Measurements from ENCODE around the gene ST6GALNAC1.
"Not testable (repeated sequence)": the region's sequence is repeated elsewhere in the genome, so short reads cannot be mapped to it uniquely, and the experiment has no call there.

The ST6GALNAC1 gene

GRCh38 chr17:76611758-76612157 lies 31.8 kb downstream of the ST6GALNAC1 start:
- DNase-seq (ENCODE audit: low spot score): no peak

GRCh38 chr17:76611080-76611749 lies 32.3 kb downstream of the ST6GALNAC1 start:
- not testable (repeated sequence) for DNase-seq (ENCODE audit: low spot score)

DNA sequence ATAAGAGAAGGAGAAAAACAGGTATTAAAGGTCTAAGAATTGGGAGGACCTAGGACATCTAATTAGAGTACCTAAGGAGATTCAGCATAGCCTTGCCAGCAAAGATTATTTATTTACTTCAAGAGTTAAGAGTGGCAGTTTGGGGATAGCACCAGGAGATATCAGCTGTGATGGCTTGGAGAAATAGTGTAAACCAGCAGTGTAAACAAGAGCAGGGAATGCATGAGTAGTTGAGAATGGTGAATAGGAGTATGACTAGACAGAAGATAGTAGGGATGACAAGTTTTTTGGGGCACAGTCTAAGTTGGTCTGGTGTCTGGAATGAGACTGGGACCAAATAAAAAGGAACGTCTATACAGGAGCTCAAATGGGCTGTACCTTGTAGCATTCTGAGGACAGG lies 36.9 kb downstream of the ST6GALNAC1 start:
- not testable (repeated sequence) for DNase-seq (ENCODE audit: low spot score)

GRCh38 chr17:76601065-76601464 lies 42.5 kb downstream of the ST6GALNAC1 start:
- no peak for DNase-seq (ENCODE audit: low spot score)

DNA sequence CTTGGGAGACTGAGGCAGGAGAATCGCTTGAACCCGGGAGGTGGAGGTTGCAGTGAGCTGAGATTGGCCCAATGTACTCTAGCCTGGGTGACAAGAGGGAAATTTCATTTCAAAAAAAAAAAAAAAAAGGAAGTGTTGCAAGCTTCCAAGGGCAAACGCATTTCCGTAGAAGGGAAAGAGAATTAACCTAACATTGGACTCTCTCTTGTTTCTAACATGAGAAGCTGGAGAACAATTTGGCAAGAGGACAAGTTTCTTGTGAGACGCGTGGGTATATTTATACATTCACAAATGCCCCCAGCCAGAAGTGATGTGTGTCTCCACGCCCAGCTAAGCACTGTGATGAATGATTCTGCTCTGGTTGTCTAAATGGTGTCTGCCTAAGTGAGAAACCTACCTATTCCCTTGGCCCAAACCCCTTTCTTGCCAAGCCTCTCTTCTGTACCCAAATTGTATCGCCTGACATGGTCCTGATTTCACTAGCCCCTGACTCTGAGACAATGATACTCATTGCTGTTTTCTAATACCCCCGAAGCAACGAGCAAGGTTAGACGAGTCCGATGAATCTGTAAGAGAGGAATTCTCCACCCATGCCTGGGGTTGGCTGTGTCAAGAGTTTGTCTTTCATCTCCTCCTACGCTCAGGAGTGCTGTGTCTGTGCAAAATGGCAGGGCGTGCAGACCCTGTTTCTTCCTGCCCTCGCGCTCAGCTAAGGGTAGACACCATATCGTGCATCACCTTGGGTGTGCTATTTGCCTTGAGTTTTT lies 43.7 kb downstream of the ST6GALNAC1 start:
- no peak for DNase-seq (ENCODE audit: low spot score)

- no peak for DNase-seq (ENCODE audit: low spot score)
These were observed 45.5 kb downstream of the ST6GALNAC1 start for GRCh38 chr17:76598004-76598439.

DNA sequence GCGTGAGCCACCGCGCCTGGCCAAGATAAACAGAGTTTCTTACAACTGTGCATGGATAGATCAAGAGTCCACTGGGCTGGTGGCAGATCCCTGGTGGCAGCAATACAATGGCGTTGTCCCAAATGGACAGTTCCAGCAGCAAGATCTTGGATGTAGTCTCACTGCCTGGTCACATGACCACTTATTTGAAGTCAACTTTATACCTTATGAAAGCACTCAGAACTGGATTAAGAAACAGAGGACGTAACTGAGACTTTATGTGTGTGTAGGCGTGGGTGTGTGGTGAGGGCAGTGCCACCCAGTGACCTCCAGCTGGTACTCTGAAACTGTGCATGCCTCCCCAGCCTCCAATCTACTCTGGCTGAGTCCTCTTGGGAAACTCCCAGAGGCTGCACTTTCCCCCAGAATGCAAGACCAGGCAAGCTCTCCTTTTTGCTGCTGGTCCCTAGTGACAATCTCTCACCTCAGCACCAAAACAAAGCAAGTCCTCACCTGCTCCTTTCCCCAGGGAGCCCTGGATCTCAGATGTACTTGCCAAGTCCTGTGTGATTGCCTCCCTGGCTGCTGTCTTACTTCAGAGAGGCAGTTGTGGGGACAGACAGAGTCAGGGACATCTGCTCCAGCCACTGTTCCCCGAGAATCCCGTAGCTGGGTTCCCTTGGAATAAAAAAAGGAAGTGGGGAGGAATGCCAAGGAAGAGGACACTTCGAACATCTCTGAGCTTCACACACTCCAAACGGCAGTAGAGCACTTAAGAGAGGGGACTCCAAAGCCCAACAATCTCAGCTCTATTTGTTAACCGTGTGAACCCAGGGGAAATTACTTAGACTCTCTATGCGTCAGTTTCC lies 46.2 kb downstream of the ST6GALNAC1 start:
- no peak for DNase-seq (ENCODE audit: low spot score)

DNA sequence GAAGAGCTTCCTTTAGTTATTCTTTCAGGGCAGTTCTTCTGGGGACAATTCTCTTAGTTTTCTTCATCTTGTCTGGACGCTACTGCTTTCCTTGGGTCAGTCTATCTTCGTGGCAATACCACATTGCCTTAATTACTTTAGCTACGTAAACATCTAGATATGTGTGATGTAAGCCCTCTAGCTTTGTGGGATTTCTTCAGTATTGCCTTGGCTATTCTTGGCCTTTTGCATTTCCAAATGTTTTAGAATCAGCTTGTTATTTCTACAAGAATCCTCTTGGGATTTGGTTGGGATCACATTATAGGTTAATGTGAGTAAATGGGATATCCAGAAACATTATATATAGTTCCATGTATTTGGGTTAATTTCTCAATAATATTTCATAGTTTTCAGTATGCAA lies 48.9 kb downstream of the ST6GALNAC1 start:
- DNase-seq (ENCODE audit: low spot score): no peak

DNA sequence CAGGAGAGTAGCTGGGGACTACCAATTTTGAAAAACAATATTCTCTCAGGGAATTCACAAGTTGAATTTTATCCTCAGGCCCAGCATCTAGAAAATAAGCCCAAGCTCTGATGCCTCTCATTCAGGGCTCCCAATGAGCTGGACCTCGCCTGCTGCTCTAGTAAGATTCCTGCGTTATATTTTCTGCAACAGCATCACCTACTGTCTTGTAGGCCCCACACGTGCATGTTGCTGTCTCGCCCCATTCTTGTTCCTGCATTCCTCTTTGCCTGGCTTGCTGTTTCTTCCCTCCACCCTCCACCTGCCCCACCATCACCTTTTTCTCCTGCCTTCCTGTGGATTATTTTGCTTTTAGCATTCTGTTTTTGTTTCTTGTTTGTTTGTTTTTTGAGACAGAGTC lies 49.6 kb downstream of the ST6GALNAC1 start:
- DNase-seq (ENCODE audit: low spot score): no peak

DNA sequence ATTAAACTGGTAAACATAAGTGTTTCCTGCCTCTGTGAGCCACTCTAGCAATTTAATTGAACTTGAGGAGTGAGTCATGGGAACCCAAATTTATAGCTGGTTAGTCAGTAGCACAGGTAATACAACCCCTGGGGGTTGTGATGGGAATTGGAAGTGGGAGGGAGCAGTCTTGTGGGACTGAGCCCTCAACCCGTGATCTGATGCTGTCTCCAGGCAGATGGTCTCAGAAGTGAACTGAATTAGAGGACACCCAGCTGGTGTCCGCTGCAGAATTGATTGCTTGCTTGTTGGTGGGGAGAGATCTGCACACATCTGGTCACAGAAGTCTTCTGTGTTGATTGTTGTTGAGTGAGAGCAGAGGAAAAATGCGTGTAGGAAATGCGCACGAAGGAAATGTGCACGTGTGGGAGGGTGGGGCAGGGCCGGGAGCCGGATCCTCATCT lies 50.2 kb downstream of the ST6GALNAC1 start:
- DNase-seq (ENCODE audit: low spot score): no peak

GRCh38 chr17:76588182-76588581 lies 55.4 kb downstream of the ST6GALNAC1 start:
- DNase-seq (ENCODE audit: low spot score): no peak

- no peak for DNase-seq (ENCODE audit: low spot score)
These were observed 56.6 kb downstream of the ST6GALNAC1 start for GRCh38 chr17:76586741-76587487.

GRCh38 chr17:76585649-76586593 lies 57.6 kb downstream of the ST6GALNAC1 start, which contains the start of gene ST6GALNAC2:
TSS of gene ST6GALNAC2 (minus strand) at chr17:76585860. CDS start at chr17:76585808, 52 bp downstream.
- DNase-seq (ENCODE audit: low spot score): no peak

GRCh38 chr17:76585033-76585648 lies 58.4 kb downstream of the ST6GALNAC1 start:
- DNase-seq (ENCODE audit: low spot score): no peak

DNA sequence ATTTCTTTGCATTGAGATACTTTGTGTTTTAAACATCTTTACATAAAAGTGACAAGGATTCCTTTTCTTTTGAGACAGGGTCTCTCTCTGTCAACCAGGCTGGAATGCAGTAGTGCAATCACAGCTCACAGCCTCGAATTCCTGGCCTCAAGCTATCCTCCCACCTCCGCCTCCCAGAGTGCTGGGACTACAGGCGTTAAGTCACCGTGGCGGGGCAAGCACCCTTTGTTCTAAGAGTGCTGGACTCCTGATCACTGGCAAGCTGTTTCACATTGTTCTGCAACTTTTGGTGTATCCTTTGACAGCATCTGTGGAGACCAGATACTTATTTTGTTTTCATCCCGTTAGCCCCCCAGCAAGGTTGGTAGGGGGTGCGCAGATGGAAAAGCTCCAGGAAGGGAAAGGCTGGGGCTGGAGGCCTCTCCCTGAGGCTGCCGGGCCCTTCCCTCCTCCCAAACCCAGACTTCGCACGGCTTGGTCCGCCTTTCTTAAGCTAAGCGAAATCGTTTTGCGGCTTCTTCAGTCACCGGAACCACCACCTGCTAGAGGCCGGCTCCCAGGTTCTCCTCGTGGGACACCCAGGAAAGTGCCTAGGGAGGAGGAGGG lies 59.0 kb downstream of the ST6GALNAC1 start:
- no peak for DNase-seq (ENCODE audit: low spot score)

GRCh38 chr17:76582660-76583059 lies 60.9 kb downstream of the ST6GALNAC1 start:
- no peak for DNase-seq (ENCODE audit: low spot score)

GRCh38 chr17:76581515-76581914 lies 62.0 kb downstream of the ST6GALNAC1 start:
- DNase-seq (ENCODE audit: low spot score): no peak

- no peak for DNase-seq (ENCODE audit: low spot score)
These were observed 64.3 kb downstream of the ST6GALNAC1 start for GRCh38 chr17:76579281-76579680.

DNA sequence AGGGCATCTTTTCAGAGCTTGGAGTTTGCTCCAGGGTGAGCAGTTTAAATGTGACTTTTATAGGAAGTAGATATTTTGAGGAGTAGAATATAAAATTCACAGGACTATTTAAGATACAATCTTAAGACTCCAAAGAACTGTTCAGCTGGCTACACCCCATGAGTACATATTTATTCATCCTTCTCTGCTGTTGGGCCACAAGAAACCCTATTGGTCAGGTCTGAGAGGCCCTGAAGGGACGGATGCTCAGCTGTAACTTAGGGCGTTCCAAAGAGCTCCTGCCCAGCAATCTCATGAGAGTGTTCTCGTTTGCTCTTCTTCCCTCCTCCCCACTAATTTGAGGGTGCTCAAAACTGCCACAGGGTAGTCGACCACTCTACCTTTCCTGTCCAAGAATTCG lies 65.2 kb downstream of the ST6GALNAC1 start:
- no peak for DNase-seq (ENCODE audit: low spot score)

DNA sequence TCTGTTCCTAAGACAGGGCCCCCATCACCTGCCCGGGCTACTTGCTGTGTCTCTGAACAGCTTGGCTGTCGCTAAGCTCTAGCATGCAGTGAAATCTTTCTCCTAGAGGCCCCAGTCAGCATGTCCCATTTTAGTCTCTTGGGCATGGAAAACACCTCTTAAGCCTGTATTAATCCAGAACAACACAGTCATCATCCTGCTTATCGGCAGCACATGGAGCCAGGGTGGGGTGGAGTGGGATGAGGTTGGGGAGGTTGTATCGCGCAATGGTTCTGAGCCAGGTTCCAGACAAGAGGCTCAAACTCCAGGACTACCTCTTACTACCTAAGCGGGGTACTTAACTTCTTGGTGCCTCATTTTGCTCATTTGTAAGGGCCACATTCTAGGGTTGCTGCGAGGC lies 65.7 kb downstream of the ST6GALNAC1 start:
- no peak for DNase-seq (ENCODE audit: low spot score)

Measured in germinal center (tissue), 1 donor.